Hepatic stellate cell (primary cell): Measurements from ENCODE around the gene TENM3.
"Not testable (repeated sequence)": the region's sequence is repeated elsewhere in the genome, so short reads cannot be mapped to it uniquely, and the experiment has no call there.

Experiments
- DNase-seq: peaks from one replicate; pipeline ENCODE4 v3.0.0; 2011; ENCODE audit warnings: low spot score

Gene TENM3

DNA sequence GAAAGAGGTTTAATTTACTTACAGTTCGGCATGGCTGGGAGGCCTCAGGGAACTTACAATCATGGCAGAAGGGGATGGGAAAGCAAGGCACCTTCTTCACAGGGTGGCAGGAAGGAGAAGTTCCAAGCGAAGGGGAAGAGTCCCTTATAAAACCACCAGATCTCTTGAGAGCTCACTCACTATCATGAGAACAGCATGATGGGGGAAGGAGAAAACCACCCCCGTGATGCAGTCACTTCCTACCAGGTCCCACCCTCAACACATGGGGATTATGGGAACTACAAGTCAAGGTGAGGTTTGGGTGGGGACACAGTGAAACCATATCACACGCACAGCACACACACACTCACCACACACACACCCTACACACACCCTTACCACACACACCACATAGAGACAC, 569.7 kb downstream of the TENM3 start:
- DNase-seq = no peak

- DNase-seq = not testable (repeated sequence)
Observed at GRCh38 chr4:182814065-182814464, 570.9 kb downstream of the TENM3 start.

GRCh38 chr4:182818926-182819730, 575.9 kb downstream of the TENM3 start:
- DNase-seq = no peak

DNA sequence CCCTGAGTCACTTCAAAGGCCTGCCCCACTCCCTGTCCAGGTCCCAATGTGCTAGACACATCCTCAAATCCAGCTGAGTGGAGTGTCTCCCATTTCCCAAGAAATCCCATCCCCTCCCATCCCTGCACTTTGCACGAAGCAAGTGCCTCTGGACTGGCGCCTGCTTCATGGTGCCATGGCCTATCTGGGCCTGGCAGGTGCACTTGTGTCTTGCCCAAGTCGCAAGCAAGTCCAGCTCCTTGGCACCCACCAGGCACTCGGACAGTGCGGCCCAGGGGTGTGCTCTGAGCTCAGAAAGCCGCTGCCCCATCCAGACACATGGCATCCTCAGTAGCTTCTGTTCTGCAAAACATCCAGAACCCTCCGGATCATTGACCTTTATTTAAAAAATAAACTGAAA, 576.5 kb downstream of the TENM3 start:
- no peak for DNase-seq

- DNase-seq = no peak
Observed at GRCh38 chr4:182822554-182822953, 579.4 kb downstream of the TENM3 start.

- no peak for DNase-seq
Observed at GRCh38 chr4:182823576-182823975, 580.4 kb downstream of the TENM3 start.

GRCh38 chr4:182825003-182825402, 581.8 kb downstream of the TENM3 start:
- no peak for DNase-seq

DNA sequence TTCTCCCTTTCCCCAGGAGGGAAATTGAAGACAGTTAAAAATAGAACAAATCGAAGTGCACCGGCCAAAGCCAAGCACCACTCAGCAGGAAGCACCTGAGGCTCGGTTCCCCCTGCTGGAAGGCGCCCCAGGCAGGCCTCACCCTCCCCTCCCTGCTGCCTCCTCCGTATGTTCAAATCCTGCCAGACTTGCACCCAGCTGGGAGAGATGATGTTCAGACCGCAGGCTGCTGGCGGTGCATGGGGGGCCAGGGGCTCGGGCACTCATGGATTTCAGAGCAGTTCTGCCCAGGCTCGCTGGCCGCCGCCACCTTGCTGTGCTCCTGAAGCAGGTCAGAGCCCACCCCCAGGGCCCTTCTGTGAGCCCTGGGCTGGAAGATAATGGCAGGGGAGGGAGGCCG, 582.6 kb downstream of the TENM3 start:
- DNase-seq = no peak

DNA sequence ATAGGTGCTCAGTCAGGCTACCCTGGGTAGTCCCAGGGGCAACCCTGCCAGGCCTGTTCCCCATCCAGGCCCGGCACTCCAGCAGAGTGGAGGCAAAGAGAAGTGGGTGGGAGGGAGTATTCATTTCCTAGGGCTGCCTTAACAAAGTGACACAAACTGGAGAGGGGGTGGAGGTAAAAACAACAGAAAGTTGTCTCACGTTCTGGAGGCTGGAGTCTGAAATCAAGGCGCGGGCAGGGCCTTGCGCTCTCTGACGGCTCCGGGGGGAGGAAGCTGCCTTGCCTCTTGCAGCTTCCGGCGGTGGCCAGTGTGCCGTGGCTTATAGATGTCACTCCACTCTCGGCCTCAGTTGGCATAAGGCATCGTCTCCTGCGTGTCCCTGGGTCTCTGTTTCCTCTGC, 583.2 kb downstream of the TENM3 start:
- no peak for DNase-seq

DNA sequence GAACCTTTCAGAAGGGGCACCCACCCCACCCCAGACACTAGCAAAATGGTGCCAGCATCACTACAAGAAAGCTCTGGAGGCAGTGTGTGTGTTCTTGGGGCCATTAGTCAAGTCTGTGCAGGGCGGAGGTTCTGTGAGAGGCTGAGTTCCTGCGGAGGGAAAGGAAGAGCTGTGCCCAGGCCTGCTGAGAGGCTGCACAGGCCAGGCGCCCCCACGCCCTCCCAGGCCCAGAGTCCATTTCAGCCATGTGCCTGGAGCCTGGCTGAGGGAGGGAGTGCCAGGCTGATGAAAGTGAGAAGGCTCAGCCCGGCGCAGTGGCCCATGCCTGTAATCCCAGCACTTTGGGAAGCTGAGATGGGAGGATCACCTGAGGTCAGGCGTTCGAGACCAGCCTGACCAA, 584.0 kb downstream of the TENM3 start:
- DNase-seq = no peak

DNA sequence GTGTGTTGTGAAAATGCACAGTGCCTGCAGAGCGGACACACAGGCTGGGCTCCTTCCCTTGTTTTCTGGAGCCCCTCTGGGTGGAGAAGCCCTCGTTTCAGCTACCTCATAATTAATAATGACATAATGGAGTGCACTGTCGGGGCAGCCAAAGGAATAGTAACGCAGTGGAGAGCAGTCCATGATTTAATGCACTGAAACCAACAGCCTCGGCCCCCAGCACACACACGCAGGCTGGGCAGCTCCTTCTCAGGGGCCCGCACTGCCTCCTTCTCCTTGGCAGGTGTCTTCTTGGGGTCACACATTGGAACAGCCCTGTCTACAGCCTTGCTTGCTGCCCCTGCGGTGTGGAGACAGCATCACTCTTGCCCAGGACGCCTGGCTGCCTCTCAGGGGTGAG, 584.8 kb downstream of the TENM3 start:
- no peak for DNase-seq

DNA sequence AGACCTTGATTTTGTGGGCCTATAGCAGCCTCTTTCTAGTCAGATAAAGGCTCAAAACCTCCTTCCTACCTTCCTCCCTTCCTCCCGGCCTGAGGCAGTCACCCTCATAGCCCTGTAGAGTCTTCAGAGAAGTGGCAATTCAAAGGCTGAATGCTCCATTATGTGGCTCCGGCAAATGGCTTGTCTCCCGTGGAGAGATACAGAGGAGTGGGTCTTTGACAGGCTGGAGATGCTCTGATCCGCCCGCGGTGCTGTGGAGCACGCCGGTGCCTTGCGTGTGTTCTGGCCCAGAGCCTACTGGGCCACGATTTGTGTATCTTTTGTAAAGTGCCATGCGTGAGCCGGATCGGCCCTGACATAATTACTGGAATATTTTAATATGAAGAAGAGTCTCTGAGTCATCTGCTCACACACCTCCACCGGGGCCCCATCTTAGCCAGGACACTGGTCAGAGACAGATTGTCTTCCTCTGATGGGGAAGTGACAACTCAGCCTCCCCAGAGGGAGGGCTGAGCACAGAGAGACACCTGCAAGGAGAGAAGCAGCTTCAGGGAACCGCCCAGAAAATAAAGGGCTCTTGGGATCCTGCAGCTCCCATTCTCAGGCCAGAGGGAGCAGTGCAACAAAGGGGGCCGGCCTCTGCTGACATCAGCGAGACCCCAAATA, 585.3 kb downstream of the TENM3 start:
- DNase-seq = no peak

GRCh38 chr4:182829196-182829595, 586.0 kb downstream of the TENM3 start:
- no peak for DNase-seq

DNA sequence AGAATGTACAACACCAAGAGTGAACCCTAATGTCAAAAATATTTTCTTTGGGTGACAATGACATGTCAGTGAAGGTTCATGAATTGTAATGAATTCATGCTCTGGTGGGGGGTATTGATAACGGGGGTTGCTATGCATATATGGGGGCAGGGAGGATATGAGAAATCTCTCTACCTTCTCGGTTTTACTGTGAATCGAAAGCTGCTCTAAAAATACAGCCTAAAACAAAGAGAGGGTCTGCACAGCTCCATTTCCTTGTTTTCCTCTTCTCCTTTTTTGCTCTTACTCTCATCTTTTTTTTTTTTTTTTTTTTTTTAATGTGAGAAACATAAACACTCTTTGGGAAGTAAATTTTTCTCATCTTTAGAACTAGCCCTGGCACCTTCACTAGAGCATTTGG, 588.2 kb downstream of the TENM3 start:
- no peak for DNase-seq

- DNase-seq = no peak
Observed at GRCh38 chr4:182832352-182833120, 589.3 kb downstream of the TENM3 start.

DNA sequence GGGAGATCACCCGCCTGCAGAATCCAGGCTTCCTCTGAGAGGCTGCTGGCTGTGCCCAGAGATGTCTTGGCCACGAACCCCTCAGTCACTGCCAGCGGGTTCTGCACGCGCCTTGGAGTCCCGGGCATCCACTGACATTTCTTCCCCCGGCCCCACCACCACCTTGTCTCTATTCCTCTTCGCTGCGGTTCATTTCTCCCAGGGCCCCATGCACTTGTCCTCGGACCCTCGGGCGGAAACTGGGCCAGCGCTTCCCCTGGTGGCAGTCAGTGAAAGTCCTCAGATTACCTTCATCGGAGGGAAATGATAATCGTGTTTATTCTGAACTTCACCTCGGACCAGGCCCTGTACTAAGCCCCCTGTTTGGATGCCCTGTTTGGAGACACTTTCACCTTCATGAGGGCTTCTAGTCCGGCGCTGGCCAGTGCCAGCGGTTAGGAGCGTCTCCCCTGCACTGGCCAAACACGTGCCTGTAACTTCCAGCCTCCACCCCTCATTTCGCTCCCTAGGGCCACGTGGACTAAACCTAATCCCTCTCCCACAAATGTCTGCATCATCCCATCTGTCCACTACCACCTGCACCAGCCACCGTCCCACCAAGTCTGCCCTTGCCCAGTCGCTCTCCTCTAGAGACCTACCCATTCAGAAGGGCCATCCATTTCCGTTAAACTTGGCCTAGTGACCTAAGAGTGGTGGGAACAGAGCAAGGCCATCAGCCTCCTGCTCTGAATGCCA, 592.0 kb downstream of the TENM3 start:
- no peak for DNase-seq

GRCh38 chr4:182837831-182838230, 594.6 kb downstream of the TENM3 start:
- DNase-seq = no peak

DNA sequence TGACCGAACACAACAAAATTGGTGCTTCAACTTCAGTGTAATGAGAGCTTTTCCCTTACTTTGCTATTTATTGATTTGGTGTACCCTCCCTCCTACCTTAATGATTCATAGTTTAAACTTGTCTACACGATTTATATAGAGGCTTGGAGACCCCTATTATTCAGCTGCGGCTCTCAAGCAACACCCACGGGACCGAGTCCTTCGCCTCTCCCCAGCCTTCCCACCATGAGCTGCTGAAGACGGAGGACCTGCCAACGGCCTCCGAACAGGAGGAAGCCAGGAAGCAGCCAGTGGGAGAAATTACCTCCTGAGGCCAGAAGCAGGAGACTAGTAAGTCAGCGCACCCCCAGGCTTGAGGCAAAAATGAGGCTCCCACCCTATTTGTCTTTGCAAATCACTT, 595.3 kb downstream of the TENM3 start:
- no peak for DNase-seq

DNA sequence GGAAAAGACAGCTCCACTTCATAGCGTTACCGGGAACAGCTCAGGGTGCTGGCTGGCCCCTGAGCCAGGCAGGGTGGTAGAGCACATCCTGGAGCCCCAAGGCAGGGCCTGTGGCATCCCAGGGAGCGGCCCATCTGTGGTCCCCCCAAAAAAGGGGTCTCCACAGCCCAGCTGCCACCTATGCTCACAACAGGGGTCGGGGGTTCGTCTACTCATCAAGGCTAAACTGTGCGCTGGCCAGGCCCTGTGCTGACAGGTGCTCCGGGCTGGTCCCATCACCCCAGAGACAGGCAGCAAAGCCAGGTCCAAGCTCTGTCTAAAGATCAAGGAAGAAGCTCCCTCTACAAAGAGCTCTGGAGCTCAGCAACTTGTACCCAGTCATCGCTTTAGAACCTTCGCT, 596.1 kb downstream of the TENM3 start:
- no peak for DNase-seq

- no peak for DNase-seq
Observed at GRCh38 chr4:182840108-182840507, 596.9 kb downstream of the TENM3 start.

DNA sequence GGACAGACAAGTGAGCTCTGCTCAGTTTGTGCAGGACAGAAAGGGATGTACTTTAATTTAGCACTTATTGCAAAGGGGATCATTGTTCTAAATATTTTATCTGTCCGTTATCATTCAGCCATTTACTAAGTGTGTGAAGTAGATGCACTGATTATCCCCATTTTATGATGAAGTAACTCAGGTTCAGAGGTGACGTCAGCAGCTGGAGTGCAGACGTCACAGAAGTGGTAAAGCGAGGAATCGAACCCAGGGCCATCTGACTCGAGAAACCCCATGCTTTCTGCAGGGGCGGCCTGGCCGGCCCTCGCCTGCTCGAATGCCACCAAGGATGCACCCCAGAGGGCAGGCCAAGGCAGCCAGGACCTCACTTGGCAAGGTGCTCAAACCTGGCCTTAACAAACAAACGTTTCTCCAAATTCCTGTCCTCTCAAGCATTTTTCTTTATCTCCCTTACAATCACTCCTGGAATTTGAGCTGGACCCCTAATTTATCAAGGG, 599.0 kb downstream of the TENM3 start:
- no peak for DNase-seq

GRCh38 chr4:182842759-182843390, 599.7 kb downstream of the TENM3 start:
- DNase-seq = no peak
